ENCODE data around the gene STXBP3. TPM values are rescaled to one million over a fixed set of nuclear protein-coding genes. Genes with fewer than 3 reads are reported as not detected.

The STXBP3 gene
- total and polyA plus RNA-seq, 10 donors = 29.5 to 157 (median 67.5) TPM

GRCh38 chr1:108841703-108842102, 95.2 kb downstream of the STXBP3 start:
- intact Hi-C loops (cut with DNase I; ENCODE audit: low total_unique reads) = no loop called here
- 33 to 79% (median 55%) methylated on average over 1 of the region's 1 CpG for WGBS, 5 donors

GRCh38 chr1:108842525-108843181, 96.2 kb downstream of the STXBP3 start:
- no peak overlapping the region for H3K4me3 ChIP-seq
- DNase-seq = no peak
- intact Hi-C loops (cut with DNase I; ENCODE audit: low total_unique reads) = no loop called here
- no peaks in the 10 kb centered on the region for H3K36me3 ChIP-seq
- no peak overlapping the region for H3K27ac ChIP-seq
- 80 to 97% (median 85%) methylated on average over 3 of the region's 3 CpGs for WGBS, 5 donors
- H3K4me1 ChIP-seq = no peaks in the 10 kb centered on the region
- H3K27me3 ChIP-seq (replicated peaks in 1 of 7) = no peaks in the 10 kb centered on the region
- no peak for TF ChIP-seq POLR2A (IDR thresholded peaks at IDR 0.05)
- no peak for TF ChIP-seq POLR2AphosphoS5 (IDR thresholded peaks at IDR 0.05)
- no peak for TF ChIP-seq CTCF (IDR thresholded peaks at IDR 0.05 in 8 of 11, conservative IDR thresholded peaks at IDR 0.05 in 3 of 11)
- H3K9me3 ChIP-seq = peaks cover 0 to 6% (median 0%) of the 10 kb centered on the region in 8 donors

More at GRCh38 chr1:108841703-108842102, 95.2 kb downstream of the STXBP3 start:
- Histone ChIP-seq H3K27ac (no peak overlapping the region), H3K4me1 (no peaks in the 10 kb centered on the region), H3K36me3 (no peaks in the 10 kb centered on the region), H3K4me3 (no peak overlapping the region), H3K27me3 (replicated peaks in 1 of 7) (no peaks in the 10 kb centered on the region), H3K9me3 (peaks cover 0 to 6% (median 0%) of the 10 kb centered on the region in 8 donors)
- TF ChIP-seq POLR2A (IDR thresholded peaks at IDR 0.05) (no peak), POLR2AphosphoS5 (IDR thresholded peaks at IDR 0.05) (no peak), CTCF (IDR thresholded peaks at IDR 0.05 in 8 of 11, conservative IDR thresholded peaks at IDR 0.05 in 3 of 11) (no peak)
- DNase-seq = no peak

GRCh38 chr1:108843390-108844137, 97.1 kb downstream of the STXBP3 start:
- WGBS, 5 donors = 72 to 91% (median 85%) methylated on average over 3 of the region's 3 CpGs
- no peak for DNase-seq

More at GRCh38 chr1:108843390-108844137, 97.1 kb downstream of the STXBP3 start:
- Histone ChIP-seq H3K4me1 (no peaks in the 10 kb centered on the region), H3K27ac (no peak overlapping the region), H3K4me3 (no peak overlapping the region), H3K36me3 (no peaks in the 10 kb centered on the region), H3K27me3 (replicated peaks in 1 of 7) (no peaks in the 10 kb centered on the region), H3K9me3 (no peaks in the 10 kb centered on the region)
- TF ChIP-seq POLR2A (IDR thresholded peaks at IDR 0.05) = no peak
- TF ChIP-seq POLR2AphosphoS5 (IDR thresholded peaks at IDR 0.05) = no peak
- TF ChIP-seq CTCF (IDR thresholded peaks at IDR 0.05 in 8 of 11, conservative IDR thresholded peaks at IDR 0.05 in 3 of 11) = no peak
- intact Hi-C loops (cut with DNase I; ENCODE audit: low total_unique reads) = no loop called here

Measured in spleen (tissue), 11 donors.